Peyer's patch (tissue), 4 donors: ENCODE measurements around the gene GSC2. TPM values are rescaled to one million over a fixed set of nuclear protein-coding genes. Genes with fewer than 3 reads are reported as not detected.

ENCODE experiments used
- DNase-seq, 3 donors: peaks; one replicate each; pipeline ENCODE4 v3.0.0-alpha.2; 2017 to 2019
- H3K27ac ChIP-seq, 4 donors: fragments of 200-600 bp; sonication (generic); one replicate each; pipeline ENCODE4 v1.5.1; 2016 to 2019
- H3K27me3 ChIP-seq, 2 donors: fragments of 200-600 bp; sonication (generic); one replicate each; pipeline ENCODE4 v1.5.1; 2019
- H3K36me3 ChIP-seq, 3 donors: fragments of 200-600 bp; sonication (generic); one replicate each; pipeline ENCODE4 v1.5.1; 2016 to 2019
- H3K4me1 ChIP-seq, 4 donors: fragments of 200-600 bp; sonication (generic); one replicate each; pipeline ENCODE4 v1.5.1; 2016 to 2019
- H3K4me3 ChIP-seq, 4 donors: fragments of 200-600 bp; sonication (generic); 1 replicate in 3 of 4; 2 replicates in 1 of 4; pipeline ENCODE4 v1.5.1; 2016 to 2019; ENCODE audit warnings: mild to moderate bottlenecking in 1 of 4
- H3K9me3 ChIP-seq, 4 donors: fragments of 200-600 bp; sonication (generic); one replicate each; pipeline ENCODE4 v1.5.1; 2016 to 2019; ENCODE audit warnings: mild to moderate bottlenecking in 1 of 4
- POLR2A ChIP-seq, 2 donors: fragments of 450-650 bp; IDR thresholded peaks; one replicate each; pipeline ENCODE4 v1.5.1; 2017; ENCODE audit warnings: antibody characterized with exemption in 2 of 2, mild to moderate bottlenecking in 2 of 2, moderate library complexity in 2 of 2
- total RNA-seq, 4 donors: library from RNA; depleted of rRNA; stranded (reverse); fragments of >200 nt; gene quantifications; one replicate each; pipeline ENCODE4 v1.1.0, GENCODE V29; 2016
- TF ChIP-seq, protein P1 (sequence below), 6 experiments: fragments of 450-650 bp in 4 of 6; fragments of 200-600 bp in 2 of 6; sonication (generic) in 1 of 6; IDR thresholded peaks; one replicate each; pipeline ENCODE4 v1.5.1; 2017 to 2019; ENCODE audit warnings: antibody characterized with exemption in 6 of 6, mild to moderate bottlenecking in 3 of 6, moderate library complexity in 1 of 6

Gene GSC2
- total RNA-seq, 4 donors from 2014 or later, result not detected

DNA sequence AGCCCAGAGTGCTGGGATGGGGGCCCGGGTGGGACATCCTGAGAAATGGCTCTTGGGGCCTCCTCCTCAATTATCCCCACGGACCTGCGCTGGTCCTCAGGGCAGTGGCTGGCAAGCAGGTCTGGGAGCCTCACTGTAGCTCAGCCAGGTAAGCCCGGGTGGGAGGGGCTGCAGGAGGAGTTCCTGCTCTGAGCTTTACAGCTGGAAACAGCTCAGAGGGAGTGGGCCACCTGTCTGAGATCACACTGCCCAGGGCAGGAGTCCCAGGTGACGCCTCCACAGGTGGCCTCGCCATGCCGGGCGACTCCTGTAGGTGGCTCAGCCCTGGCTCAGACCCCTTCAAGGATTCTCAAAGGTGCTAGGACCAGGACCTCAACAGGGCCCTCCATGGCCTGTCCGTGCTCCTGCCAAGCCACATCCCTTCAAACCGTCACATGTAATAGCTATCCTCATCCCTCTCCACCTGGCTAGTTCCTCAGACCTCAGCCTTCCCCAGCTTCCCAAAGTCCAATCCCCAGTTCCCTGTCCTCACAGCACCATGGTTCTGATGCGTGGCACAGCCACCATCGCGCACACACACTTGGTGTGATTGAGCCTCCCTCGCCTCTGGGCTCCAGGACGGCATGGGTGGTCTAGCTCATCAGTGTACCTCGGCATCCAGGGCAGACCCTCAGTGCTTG lies 22.6 kb downstream of the GSC2 start:
- TF ChIP-seq POLR2A (IDR thresholded peaks at IDR 0.05), result no peak
- TF ChIP-seq, protein P1, sequence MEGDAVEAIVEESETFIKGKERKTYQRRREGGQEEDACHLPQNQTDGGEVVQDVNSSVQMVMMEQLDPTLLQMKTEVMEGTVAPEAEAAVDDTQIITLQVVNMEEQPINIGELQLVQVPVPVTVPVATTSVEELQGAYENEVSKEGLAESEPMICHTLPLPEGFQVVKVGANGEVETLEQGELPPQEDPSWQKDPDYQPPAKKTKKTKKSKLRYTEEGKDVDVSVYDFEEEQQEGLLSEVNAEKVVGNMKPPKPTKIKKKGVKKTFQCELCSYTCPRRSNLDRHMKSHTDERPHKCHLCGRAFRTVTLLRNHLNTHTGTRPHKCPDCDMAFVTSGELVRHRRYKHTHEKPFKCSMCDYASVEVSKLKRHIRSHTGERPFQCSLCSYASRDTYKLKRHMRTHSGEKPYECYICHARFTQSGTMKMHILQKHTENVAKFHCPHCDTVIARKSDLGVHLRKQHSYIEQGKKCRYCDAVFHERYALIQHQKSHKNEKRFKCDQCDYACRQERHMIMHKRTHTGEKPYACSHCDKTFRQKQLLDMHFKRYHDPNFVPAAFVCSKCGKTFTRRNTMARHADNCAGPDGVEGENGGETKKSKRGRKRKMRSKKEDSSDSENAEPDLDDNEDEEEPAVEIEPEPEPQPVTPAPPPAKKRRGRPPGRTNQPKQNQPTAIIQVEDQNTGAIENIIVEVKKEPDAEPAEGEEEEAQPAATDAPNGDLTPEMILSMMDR (IDR thresholded peaks at IDR 0.05), result peak in 1 of 6 experiments; percentile 4
- Histone ChIP-seq H3K9me3 (no peaks in the 10 kb centered on the region), H3K36me3 (no peaks in the 10 kb centered on the region), H3K4me3 (no peak overlapping the region), H3K4me1 (peaks cover 0 to 5% (median 5%) of the 10 kb centered on the region in 4 donors), H3K27me3 (no peaks in the 10 kb centered on the region), H3K27ac (no peak overlapping the region)
- DNase-seq, result no peak

DNA sequence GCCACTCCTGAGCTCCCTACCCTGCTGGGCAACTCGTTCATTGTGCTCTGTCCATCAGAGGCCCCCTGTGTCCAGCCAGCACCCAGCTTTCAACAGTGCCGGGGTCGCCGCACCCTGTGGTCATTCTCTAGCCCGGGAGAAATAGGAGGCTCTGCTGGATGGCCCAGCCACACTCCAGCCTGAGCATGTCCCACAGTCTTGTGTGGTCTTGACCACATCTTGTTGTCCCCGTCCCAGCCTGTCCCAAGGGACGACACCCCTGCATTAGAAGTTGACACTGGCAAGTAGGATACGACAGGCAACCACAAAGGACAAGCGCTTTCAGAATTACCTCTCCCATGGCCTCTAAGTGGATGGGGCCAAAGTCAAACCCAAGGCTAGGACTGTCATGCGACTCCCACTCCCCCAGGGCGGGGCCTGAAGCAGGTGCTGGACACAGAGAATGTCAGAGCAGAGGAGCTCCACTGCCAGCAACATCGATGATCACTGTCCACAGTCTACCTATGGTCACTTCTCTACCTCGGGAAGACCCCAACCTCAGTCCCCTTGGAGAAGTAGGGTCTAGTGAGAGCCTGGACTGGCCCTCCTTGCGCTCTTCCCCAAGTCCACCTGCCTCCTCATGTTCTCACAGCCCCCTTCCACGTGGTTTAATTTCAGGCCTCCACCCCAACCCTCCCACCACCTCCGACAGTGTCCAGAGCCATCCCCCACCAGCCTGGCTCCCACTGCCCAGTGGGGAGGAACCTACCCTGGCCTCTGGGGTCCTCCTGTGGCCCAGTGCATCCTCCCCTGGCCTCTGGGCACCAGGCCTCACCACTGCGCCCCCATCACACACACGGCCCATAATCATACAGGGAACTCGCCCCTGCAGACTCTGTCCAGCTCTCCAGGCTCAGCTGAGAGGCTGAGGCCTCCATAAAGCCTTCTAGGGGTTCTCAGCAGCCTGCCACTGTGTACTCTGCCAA lies 23.5 kb downstream of the GSC2 start:
- no peaks in the 10 kb centered on the region for H3K9me3 ChIP-seq
- peaks cover 2 to 5% (median 5%) of the 10 kb centered on the region in 4 donors for H3K4me1 ChIP-seq
- TF ChIP-seq POLR2A (IDR thresholded peaks at IDR 0.05), result no peak
- TF ChIP-seq, protein P1 (IDR thresholded peaks at IDR 0.05), result no peak
- H3K4me3 ChIP-seq, result no peak overlapping the region
- no peaks in the 10 kb centered on the region for H3K27me3 ChIP-seq
- DNase-seq, result no peak
- no peaks in the 10 kb centered on the region for H3K36me3 ChIP-seq
- no peak overlapping the region for H3K27ac ChIP-seq

DNA sequence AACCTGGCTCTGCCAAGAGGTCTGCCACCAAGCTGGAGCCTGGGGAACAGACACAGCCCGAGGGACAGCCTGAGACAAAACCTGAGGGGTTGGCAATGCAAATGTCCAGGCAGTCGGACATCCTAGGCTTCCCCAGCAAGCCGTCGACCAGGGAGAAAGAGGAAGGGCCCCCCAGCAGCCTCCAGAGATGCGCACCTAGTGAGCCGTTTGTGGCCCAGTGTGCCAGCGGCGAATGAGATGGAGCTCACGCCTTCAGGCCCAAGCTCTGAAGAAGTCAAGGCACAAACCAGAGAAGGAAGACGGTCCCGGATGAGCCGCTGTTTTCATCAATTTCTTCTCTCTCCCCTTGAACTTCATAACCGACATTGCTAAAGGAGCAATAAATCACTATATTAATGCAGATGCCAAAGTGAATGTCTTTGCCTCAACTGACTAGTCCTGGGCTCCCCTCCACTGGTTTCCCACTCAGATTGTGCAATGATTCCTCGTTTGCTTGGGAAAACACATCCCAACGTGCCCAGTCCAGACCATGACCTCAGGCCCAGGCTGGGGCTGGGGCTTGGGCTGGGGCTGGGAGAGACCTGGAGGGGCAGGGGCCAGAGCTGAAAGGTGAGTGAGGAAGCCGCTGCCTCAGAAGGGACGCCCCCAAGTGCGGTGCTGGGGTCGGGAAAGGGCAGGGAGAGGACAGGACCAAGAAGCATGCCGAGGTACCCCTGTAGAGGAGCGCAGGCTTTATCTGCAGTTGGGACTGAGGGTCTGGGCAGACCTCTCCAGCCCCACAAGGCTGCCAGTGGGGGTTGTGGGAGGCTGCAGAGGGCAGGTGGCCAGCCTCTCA lies 24.4 kb downstream of the GSC2 start:
- no peak overlapping the region for H3K27ac ChIP-seq
- H3K36me3 ChIP-seq, result no peaks in the 10 kb centered on the region
- no peaks in the 10 kb centered on the region for H3K9me3 ChIP-seq
- H3K4me1 ChIP-seq, result peaks cover 5 to 11% (median 9%) of the 10 kb centered on the region in 4 donors
- DNase-seq, result no peak
- H3K27me3 ChIP-seq, result no peaks in the 10 kb centered on the region
- TF ChIP-seq, protein P1 (IDR thresholded peaks at IDR 0.05), result no peak
- TF ChIP-seq POLR2A (IDR thresholded peaks at IDR 0.05), result no peak
- H3K4me3 ChIP-seq, result no peak overlapping the region

DNA sequence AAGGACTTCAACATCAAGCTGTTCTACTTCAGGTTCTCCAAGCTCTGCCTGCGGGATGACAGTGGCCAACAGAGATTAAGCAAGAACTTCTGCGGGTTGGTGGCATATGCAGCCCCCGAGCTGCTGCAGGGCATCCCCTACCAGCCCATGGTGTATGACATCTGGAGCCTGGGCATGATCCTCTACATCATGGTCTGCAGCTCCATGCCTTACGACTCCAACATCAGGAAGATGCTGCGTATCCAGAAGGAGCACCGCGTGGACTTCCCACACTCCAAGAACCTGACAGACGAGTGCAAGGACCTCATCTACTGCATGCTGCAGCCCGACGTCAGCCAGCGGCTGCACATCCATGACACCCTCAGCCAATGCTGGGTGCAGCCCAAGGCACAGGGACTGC lies 25.1 kb downstream of the GSC2 start:
- Histone ChIP-seq H3K4me3 (no peak overlapping the region), H3K36me3 (no peaks in the 10 kb centered on the region), H3K4me1 (peaks cover 5 to 18% (median 16%) of the 10 kb centered on the region in 4 donors), H3K9me3 (no peaks in the 10 kb centered on the region), H3K27me3 (no peaks in the 10 kb centered on the region), H3K27ac (no peak overlapping the region)
- TF ChIP-seq POLR2A (IDR thresholded peaks at IDR 0.05), result no peak
- TF ChIP-seq, protein P1 (IDR thresholded peaks at IDR 0.05), result no peak
- DNase-seq, result no peak

DNA sequence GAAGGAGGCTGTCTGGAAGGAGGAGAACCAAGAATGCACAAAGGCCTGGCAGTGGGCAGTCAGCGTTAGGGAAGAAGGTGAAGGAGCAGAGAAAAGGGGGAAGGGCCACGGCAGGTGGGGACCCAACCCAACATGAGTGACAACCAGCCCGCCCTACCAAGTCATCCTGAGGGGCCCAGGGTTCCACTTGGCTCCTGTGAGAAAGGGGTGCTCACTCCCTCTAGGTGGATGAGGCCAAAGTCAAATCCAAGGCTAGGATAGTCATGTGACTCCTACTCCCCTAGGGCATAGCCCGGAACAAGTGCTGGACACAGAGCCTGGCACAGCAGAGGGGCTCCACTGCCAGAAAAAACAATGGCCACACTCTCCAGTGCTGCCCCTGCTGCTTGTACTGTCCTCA lies 25.7 kb downstream of the GSC2 start:
- no peak overlapping the region for H3K27ac ChIP-seq
- H3K4me3 ChIP-seq, result no peak overlapping the region
- no peaks in the 10 kb centered on the region for H3K9me3 ChIP-seq
- no peaks in the 10 kb centered on the region for H3K36me3 ChIP-seq
- TF ChIP-seq, protein P1 (IDR thresholded peaks at IDR 0.05), result no peak
- no peak for TF ChIP-seq POLR2A (IDR thresholded peaks at IDR 0.05)
- H3K27me3 ChIP-seq, result no peaks in the 10 kb centered on the region
- H3K4me1 ChIP-seq, result peaks cover 5 to 24% (median 19%) of the 10 kb centered on the region in 4 donors
- DNase-seq, result no peak
